Stimulated activated memory B cell treated with anti-CD40 and anti-IgM and Interleukin-4, amounts not matched to agents 10 μg/mL and 1 μg/mL and 100 μg/mL, for 72 hours (primary cell): ENCODE data around the gene ZIC5.
A peak's percentile ranks its signal among the peaks of the same experiment; 100 is the strongest.

Experiments
- ATAC-seq: fragments of 150-1000 bp; cut with Tn5 transposase; 2 replicates; pipeline ENCODE4 v1.10.0; 2021
- H3K27ac Mint-ChIP-seq: one replicate; pipeline ENCODE4 v1.8.0; 2022; ENCODE audit warnings: mild to moderate bottlenecking, mixed read lengths
- H3K27me3 Mint-ChIP-seq: one replicate; pipeline ENCODE4 v1.8.0; 2022; ENCODE audit warnings: mixed read lengths
- H3K36me3 Mint-ChIP-seq: one replicate; pipeline ENCODE4 v1.8.0; 2022; ENCODE audit warnings: mixed read lengths
- H3K4me1 Mint-ChIP-seq: one replicate; pipeline ENCODE4 v1.8.0; 2022; ENCODE audit warnings: mixed read lengths
- H3K4me3 Mint-ChIP-seq: one replicate; pipeline ENCODE4 v1.8.0; 2022; ENCODE audit warnings: mild to moderate bottlenecking, moderate library complexity, mixed read lengths
- H3K9me3 Mint-ChIP-seq: one replicate; pipeline ENCODE4 v1.8.0; 2022; ENCODE audit warnings: mixed read lengths

ZIC5 gene

GRCh38 chr13:99980824-99981734 lies 9.5 kb upstream of the ZIC5 start:
- no peak for ATAC-seq
- H3K4me3 Mint-ChIP-seq: peak overlapping the region; percentile 63
- peaks cover 55% of the 10 kb centered on the region for H3K27me3 Mint-ChIP-seq
- no peaks in the 10 kb centered on the region for H3K9me3 Mint-ChIP-seq
- no peaks in the 10 kb centered on the region for H3K36me3 Mint-ChIP-seq
- H3K27ac Mint-ChIP-seq: no peak overlapping the region
- no peaks in the 10 kb centered on the region for H3K4me1 Mint-ChIP-seq

- no peak overlapping the region for H3K27ac Mint-ChIP-seq
- no peaks in the 10 kb centered on the region for H3K4me1 Mint-ChIP-seq
- peak; percentile 78 for ATAC-seq
- H3K9me3 Mint-ChIP-seq: no peaks in the 10 kb centered on the region
- H3K27me3 Mint-ChIP-seq: peaks cover 57% of the 10 kb centered on the region
- no peaks in the 10 kb centered on the region for H3K36me3 Mint-ChIP-seq
- H3K4me3 Mint-ChIP-seq: peak overlapping the region; percentile 34
These were observed 8.7 kb upstream of the ZIC5 start for GRCh38 chr13:99980201-99980823.

- H3K36me3 Mint-ChIP-seq: no peaks in the 10 kb centered on the region
- no peaks in the 10 kb centered on the region for H3K9me3 Mint-ChIP-seq
- no peaks in the 10 kb centered on the region for H3K4me1 Mint-ChIP-seq
- peaks cover 64% of the 10 kb centered on the region for H3K27me3 Mint-ChIP-seq
- no peak overlapping the region for H3K4me3 Mint-ChIP-seq
- ATAC-seq: no peak
- H3K27ac Mint-ChIP-seq: no peak overlapping the region
These were observed 8.1 kb upstream of the ZIC5 start for GRCh38 chr13:99979453-99980200.

GRCh38 chr13:99978799-99979452 lies 7.4 kb upstream of the ZIC5 start:
- Mint-ChIP-seq H3K4me1 (no peaks in the 10 kb centered on the region), H3K27me3 (peaks cover 69% of the 10 kb centered on the region), H3K9me3 (no peaks in the 10 kb centered on the region), H3K27ac (no peak overlapping the region), H3K4me3 (no peak overlapping the region), H3K36me3 (no peaks in the 10 kb centered on the region)
- ATAC-seq: no peak

GRCh38 chr13:99977912-99978798 lies 6.6 kb upstream of the ZIC5 start:
- peaks cover 2% of the 10 kb centered on the region for H3K9me3 Mint-ChIP-seq
- peaks cover 69% of the 10 kb centered on the region for H3K27me3 Mint-ChIP-seq
- no peak overlapping the region for H3K27ac Mint-ChIP-seq
- no peak for ATAC-seq
- no peaks in the 10 kb centered on the region for H3K4me1 Mint-ChIP-seq
- no peaks in the 10 kb centered on the region for H3K36me3 Mint-ChIP-seq
- H3K4me3 Mint-ChIP-seq: no peak overlapping the region

GRCh38 chr13:99977334-99977911 lies 5.9 kb upstream of the ZIC5 start:
- Mint-ChIP-seq H3K4me3 (no peak overlapping the region), H3K36me3 (no peaks in the 10 kb centered on the region), H3K9me3 (peaks cover 2% of the 10 kb centered on the region), H3K4me1 (no peaks in the 10 kb centered on the region), H3K27me3 (peaks cover 77% of the 10 kb centered on the region), H3K27ac (no peak overlapping the region)
- ATAC-seq: no peak

GRCh38 chr13:99976575-99976974 lies 5.0 kb upstream of the ZIC5 start:
- H3K9me3 Mint-ChIP-seq: peaks cover 2% of the 10 kb centered on the region
- H3K36me3 Mint-ChIP-seq: no peaks in the 10 kb centered on the region
- H3K4me3 Mint-ChIP-seq: no peak overlapping the region
- no peaks in the 10 kb centered on the region for H3K4me1 Mint-ChIP-seq
- no peak overlapping the region for H3K27ac Mint-ChIP-seq
- ATAC-seq: no peak
- peaks cover 85% of the 10 kb centered on the region for H3K27me3 Mint-ChIP-seq

- no peak for ATAC-seq
- peaks cover 86% of the 10 kb centered on the region for H3K27me3 Mint-ChIP-seq
- no peaks in the 10 kb centered on the region for H3K36me3 Mint-ChIP-seq
- H3K27ac Mint-ChIP-seq: no peak overlapping the region
- peaks cover 2% of the 10 kb centered on the region for H3K9me3 Mint-ChIP-seq
- no peaks in the 10 kb centered on the region for H3K4me1 Mint-ChIP-seq
- no peak overlapping the region for H3K4me3 Mint-ChIP-seq
These were observed 4.1 kb upstream of the ZIC5 start for GRCh38 chr13:99975626-99976025.

- Mint-ChIP-seq H3K27ac (no peak overlapping the region), H3K4me1 (peaks cover 1% of the 10 kb centered on the region), H3K9me3 (peaks cover 2% of the 10 kb centered on the region), H3K36me3 (no peaks in the 10 kb centered on the region), H3K4me3 (no peak overlapping the region), H3K27me3 (peaks cover 89% of the 10 kb centered on the region)
- ATAC-seq: no peak
These were observed 3.5 kb upstream of the ZIC5 start for GRCh38 chr13:99974939-99975561.

GRCh38 chr13:99974296-99974938 lies 2.9 kb upstream of the ZIC5 start:
- Mint-ChIP-seq H3K4me3 (no peak overlapping the region), H3K9me3 (peaks cover 2% of the 10 kb centered on the region), H3K4me1 (peaks cover 8% of the 10 kb centered on the region), H3K36me3 (no peaks in the 10 kb centered on the region), H3K27me3 (peaks cover 89% of the 10 kb centered on the region), H3K27ac (no peak overlapping the region)
- no peak for ATAC-seq

GRCh38 chr13:99973808-99974185 lies 2.2 kb upstream of the ZIC5 start:
- Mint-ChIP-seq H3K27ac (no peak overlapping the region), H3K36me3 (peaks cover 4% of the 10 kb centered on the region), H3K4me3 (no peak overlapping the region), H3K9me3 (peaks cover 7% of the 10 kb centered on the region), H3K27me3 (peaks cover 89% of the 10 kb centered on the region), H3K4me1 (peaks cover 14% of the 10 kb centered on the region)
- no peak for ATAC-seq

GRCh38 chr13:99973163-99973807 lies 1.7 kb upstream of the ZIC5 start:
- no peak overlapping the region for H3K27ac Mint-ChIP-seq
- peaks cover 7% of the 10 kb centered on the region for H3K9me3 Mint-ChIP-seq
- no peak for ATAC-seq
- peaks cover 4% of the 10 kb centered on the region for H3K36me3 Mint-ChIP-seq
- H3K4me1 Mint-ChIP-seq: peaks cover 14% of the 10 kb centered on the region
- peaks cover 88% of the 10 kb centered on the region for H3K27me3 Mint-ChIP-seq
- no peak overlapping the region for H3K4me3 Mint-ChIP-seq

- no peak overlapping the region for H3K4me3 Mint-ChIP-seq
- peaks cover 14% of the 10 kb centered on the region for H3K4me1 Mint-ChIP-seq
- H3K27ac Mint-ChIP-seq: no peak overlapping the region
These were observed 694 bp upstream of the ZIC5 start for GRCh38 chr13:99972190-99972731.

More at GRCh38 chr13:99972190-99972731, 694 bp upstream of the ZIC5 start:
- Mint-ChIP-seq H3K9me3 (peaks cover 10% of the 10 kb centered on the region), H3K36me3 (peaks cover 4% of the 10 kb centered on the region), H3K27me3 (peaks cover 87% of the 10 kb centered on the region)
- ATAC-seq: no peak
